IPS-18a (cell line): ENCODE measurements around the gene CLDN9.

Experiments used
- H3K27ac ChIP-seq: one replicate; pipeline ENCODE4 v1.5.1; 2013; ENCODE audit warnings: low read length
- H3K27me3 ChIP-seq: one replicate; pipeline ENCODE4 v1.6.1; 2013; ENCODE audit warnings: mild to moderate bottlenecking, low read length; ENCODE audit not compliant: control insufficient read depth, insufficient read depth
- H3K36me3 ChIP-seq: one replicate; pipeline ENCODE4 v1.6.1; 2013; ENCODE audit warnings: low read depth, low read length; ENCODE audit not compliant: control insufficient read depth
- H3K4me1 ChIP-seq: one replicate; pipeline ENCODE4 v1.6.1; 2013; ENCODE audit warnings: low read depth, low read length; ENCODE audit not compliant: control insufficient read depth
- H3K4me3 ChIP-seq: one replicate; pipeline ENCODE4 v1.5.1; 2013; ENCODE audit warnings: low read length
- H3K9ac ChIP-seq: one replicate; pipeline ENCODE4 v1.6.1; 2013; ENCODE audit warnings: mild to moderate bottlenecking, low read length, moderate library complexity
- H3K9me3 ChIP-seq: one replicate; pipeline ENCODE4 v1.6.1; 2013; ENCODE audit warnings: low read depth, low read length; ENCODE audit not compliant: control insufficient read depth

Gene CLDN9

DNA sequence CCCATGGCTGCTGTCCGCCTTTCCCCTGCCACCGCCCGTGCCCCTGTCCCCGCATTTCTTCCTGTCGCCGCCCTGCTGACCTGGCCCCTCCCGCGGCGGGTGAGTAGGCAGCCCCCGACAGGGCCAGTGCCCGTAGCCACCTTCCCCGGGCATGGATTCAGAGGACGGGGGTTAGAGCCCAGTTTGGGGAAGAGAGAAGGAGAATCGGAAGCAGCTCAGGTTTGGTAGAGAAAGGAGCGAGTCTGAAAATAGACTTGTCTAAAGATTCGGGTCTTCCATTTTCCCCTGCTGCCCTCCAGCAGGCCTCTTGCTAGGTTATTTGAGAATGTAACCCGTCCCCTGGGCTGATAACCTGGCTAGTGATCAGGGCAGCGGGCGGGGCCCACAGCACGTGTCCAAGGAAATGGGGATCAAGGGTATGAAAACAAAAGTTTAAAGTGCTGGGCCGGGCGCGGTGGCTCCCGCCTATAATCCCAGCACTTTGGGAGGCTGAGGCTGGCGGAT, 7.9 kb upstream of the CLDN9 start:
- no peaks in the 10 kb centered on the region for H3K36me3 ChIP-seq
- peaks cover 37% of the 10 kb centered on the region for H3K4me1 ChIP-seq
- peak overlapping the region; percentile 35 for H3K9ac ChIP-seq
- H3K4me3 ChIP-seq = peak overlapping the region; percentile 64
- no peaks in the 10 kb centered on the region for H3K9me3 ChIP-seq
- no peak overlapping the region for H3K27ac ChIP-seq
- no peaks in the 10 kb centered on the region for H3K27me3 ChIP-seq

DNA sequence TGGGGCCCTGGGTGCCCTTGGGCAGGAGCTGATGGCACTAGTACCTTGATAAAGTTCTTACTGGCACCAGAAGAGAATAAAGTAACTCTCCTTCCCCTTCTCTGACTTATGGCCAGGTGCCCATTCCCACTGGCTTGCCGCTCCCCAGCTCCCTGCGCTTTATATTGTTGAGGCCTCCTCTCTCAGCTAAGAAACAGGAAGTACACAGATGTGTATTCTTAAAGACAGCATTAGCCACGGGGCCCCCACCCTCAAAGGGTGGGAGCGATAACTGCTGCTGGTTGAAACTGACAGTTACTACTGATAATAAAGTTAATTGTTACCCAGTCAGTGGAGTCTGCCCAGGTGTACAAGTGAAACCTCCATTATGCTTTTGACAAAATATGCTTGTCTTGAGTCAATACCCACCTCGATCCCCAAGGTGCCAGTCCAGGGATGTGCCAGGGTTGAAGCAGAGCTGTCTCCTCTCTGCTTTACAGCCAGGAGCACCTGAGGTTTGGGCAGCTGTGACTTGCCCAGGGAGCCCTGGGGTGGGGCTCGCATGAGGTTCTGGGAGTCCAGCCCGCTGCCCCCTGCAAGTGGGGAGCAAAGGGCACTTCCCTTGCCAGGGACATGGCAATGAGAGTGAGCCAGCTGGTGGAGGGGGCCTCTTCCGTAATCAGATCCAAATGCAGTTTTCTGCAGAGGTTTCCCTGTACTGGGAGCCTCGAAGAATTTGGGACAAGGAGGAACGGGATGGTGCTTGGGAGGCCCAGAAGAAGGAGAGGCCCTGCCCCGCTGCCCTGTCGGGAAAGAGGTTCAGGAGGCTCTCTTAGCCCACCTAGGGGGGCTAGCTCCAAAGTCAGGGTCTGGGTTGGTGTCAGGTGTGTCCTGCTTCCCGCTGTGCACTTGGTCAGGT, 5.4 kb upstream of the CLDN9 start:
- H3K4me1 ChIP-seq = peaks cover 43% of the 10 kb centered on the region
- H3K9me3 ChIP-seq = no peaks in the 10 kb centered on the region
- peak overlapping the region; percentile 86 for H3K9ac ChIP-seq
- peak overlapping the region; percentile 99 for H3K27ac ChIP-seq
- H3K36me3 ChIP-seq = no peaks in the 10 kb centered on the region
- peaks cover 5% of the 10 kb centered on the region for H3K27me3 ChIP-seq
- peak overlapping the region; percentile 61 for H3K4me3 ChIP-seq

DNA sequence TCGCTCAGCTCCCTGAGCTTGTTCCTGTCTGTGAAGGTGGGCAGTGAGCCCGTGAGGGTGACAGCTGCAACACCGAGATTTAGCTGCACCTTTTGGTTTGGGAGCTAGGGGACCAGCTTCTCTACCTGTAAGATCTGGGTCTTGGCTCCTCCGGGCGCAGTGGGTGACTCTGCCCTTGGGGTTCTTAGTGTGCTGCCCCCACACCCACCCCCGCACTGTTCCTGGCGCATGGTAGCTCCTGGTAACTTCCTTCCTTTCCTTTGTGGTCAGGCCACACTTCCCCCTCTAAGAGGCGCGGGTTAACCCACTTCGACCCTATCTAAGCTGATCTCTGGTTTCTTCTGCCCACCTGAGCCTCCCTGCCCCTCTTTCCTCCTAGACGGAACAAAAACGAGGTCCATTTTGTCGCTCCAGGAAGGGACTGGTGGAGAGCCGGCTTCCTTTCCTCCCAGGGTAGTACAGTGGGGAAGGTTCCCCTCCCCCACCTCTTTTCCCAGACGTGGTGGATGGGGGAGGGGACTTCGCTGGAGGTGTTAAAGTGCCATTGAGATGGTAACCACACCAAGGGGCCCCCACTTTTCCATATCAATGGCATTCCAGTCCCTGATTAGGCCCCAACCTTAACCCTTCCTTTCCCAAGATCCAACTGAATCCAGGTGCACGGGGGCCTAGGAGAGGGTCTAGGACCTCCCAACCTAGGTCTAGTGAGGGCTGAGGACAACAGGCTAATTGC, 4.6 kb upstream of the CLDN9 start:
- H3K4me3 ChIP-seq = peak overlapping the region; percentile 61
- peaks cover 47% of the 10 kb centered on the region for H3K4me1 ChIP-seq
- no peaks in the 10 kb centered on the region for H3K9me3 ChIP-seq
- H3K9ac ChIP-seq = peak overlapping the region; percentile 86
- H3K36me3 ChIP-seq = no peaks in the 10 kb centered on the region
- peaks cover 11% of the 10 kb centered on the region for H3K27me3 ChIP-seq
- H3K27ac ChIP-seq = peak overlapping the region; percentile 99

DNA sequence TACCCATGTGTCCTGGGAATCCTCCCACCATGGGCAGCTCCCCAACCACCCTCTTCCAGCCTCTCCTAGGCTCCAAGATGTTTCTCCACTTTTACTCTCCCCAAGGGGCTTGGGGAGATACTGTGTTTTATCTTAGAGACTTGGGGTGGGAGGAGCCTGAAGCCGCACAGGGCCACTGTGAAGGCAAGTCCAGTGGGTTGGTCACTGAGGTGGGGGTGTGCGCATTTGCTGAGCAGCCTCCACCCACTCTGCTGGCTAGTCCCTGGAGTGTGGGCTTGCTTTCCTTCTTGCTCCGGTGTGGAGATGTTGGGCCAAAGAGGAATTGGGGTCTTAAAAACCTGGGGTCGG, 4.1 kb upstream of the CLDN9 start:
- peak overlapping the region; percentile 47 for H3K9ac ChIP-seq
- H3K36me3 ChIP-seq = no peaks in the 10 kb centered on the region
- H3K27ac ChIP-seq = peak overlapping the region; percentile 99
- H3K4me1 ChIP-seq = peaks cover 48% of the 10 kb centered on the region
- H3K4me3 ChIP-seq = peak overlapping the region; percentile 42
- no peaks in the 10 kb centered on the region for H3K9me3 ChIP-seq
- peaks cover 11% of the 10 kb centered on the region for H3K27me3 ChIP-seq

DNA sequence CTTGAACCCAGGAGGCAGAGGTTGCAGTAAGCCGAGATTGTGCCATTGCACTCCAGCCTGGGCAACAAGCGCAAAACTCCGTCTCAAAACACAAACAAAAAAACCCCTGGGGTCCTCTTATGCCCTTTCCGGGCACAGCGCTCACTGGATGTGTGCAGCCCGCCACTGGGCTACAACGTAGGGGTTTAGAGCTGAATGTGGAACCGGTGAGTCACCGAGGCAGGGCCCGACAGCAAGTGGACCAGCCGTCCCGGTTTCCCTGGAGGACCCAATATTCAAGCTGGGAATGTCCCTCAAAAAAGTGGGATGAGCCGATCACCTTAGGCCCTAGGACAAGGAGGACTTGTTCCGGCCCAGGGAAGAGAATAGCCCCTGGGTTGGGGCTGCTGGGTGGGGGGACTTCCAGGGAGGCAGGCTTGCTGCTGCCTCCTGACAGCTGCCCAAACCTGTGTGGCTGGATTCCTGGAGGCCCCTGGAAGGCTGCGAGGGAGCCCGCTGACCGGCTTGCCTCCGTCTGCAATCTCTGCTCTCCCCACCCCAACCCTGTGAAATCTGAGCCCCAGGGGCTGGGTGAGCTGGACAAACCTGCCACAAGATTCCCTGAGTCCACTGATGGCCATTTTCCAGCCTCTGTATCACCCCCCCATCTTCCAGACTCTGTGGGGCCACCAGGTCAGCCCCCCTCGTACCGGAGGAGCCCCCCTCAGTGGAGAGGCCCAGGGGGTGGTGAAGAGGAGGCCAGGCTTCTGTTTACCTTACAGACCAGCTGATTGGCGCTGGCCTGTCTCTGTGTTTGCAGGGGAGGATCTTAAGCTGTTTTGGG, 2.9 kb upstream of the CLDN9 start:
- Histone ChIP-seq H3K4me1 (peaks cover 56% of the 10 kb centered on the region), H3K4me3 (peak overlapping the region; percentile 42), H3K27ac (peak overlapping the region; percentile 99), H3K36me3 (peaks cover 4% of the 10 kb centered on the region), H3K9me3 (no peaks in the 10 kb centered on the region), H3K9ac (peak overlapping the region; percentile 47), H3K27me3 (peaks cover 11% of the 10 kb centered on the region)

DNA sequence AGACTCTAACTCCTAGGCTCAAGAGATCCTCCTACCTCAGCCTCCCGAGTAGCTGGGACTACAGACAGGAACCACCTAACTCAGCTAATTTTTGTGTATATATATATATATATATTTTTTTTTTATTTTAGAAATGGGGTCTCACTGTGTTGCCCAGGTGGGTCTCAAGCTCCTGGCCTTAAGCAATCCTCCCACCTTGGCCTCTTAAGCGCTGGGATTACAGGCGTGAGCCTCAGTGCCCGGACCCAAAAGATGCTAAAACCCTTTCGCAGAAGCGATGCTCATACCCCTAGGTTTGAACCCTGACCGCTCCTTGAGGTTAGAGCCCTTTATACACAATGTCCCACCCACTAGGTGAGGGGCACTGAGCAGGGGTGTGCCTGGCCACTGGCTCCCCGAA, 2.2 kb upstream of the CLDN9 start:
- peaks cover 61% of the 10 kb centered on the region for H3K4me1 ChIP-seq

GRCh38 chr16:3012246-3012645, 477 bp upstream of the CLDN9 start:
- Histone ChIP-seq H3K9ac (peak overlapping the region; percentile 28), H3K4me1 (peaks cover 52% of the 10 kb centered on the region), H3K4me3 (peak overlapping the region; percentile 51), H3K27ac (no peak overlapping the region), H3K9me3 (no peaks in the 10 kb centered on the region), H3K27me3 (peaks cover 11% of the 10 kb centered on the region), H3K36me3 (peaks cover 19% of the 10 kb centered on the region)

More for the DNA sequence above, 2.2 kb upstream of the CLDN9 start:
- peak overlapping the region; percentile 42 for H3K4me3 ChIP-seq
- peak overlapping the region; percentile 47 for H3K27ac ChIP-seq
- no peak overlapping the region for H3K9ac ChIP-seq
- no peaks in the 10 kb centered on the region for H3K9me3 ChIP-seq
- peaks cover 11% of the 10 kb centered on the region for H3K27me3 ChIP-seq
- peaks cover 11% of the 10 kb centered on the region for H3K36me3 ChIP-seq

DNA sequence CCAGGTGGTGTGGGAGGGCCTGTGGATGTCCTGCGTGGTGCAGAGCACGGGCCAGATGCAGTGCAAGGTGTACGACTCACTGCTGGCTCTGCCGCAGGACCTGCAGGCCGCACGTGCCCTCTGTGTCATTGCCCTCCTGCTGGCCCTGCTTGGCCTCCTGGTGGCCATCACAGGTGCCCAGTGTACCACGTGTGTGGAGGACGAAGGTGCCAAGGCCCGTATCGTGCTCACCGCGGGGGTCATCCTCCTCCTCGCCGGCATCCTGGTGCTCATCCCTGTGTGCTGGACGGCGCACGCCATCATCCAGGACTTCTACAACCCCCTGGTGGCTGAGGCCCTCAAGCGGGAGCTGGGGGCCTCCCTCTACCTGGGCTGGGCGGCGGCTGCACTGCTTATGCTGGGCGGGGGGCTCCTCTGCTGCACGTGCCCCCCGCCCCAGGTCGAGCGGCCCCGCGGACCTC, 798 bp downstream of the CLDN9 start:
- Histone ChIP-seq H3K27me3 (peaks cover 14% of the 10 kb centered on the region), H3K9ac (no peak overlapping the region), H3K27ac (no peak overlapping the region), H3K4me3 (peak overlapping the region; percentile 51), H3K4me1 (peaks cover 45% of the 10 kb centered on the region), H3K9me3 (no peaks in the 10 kb centered on the region), H3K36me3 (peaks cover 19% of the 10 kb centered on the region)

DNA sequence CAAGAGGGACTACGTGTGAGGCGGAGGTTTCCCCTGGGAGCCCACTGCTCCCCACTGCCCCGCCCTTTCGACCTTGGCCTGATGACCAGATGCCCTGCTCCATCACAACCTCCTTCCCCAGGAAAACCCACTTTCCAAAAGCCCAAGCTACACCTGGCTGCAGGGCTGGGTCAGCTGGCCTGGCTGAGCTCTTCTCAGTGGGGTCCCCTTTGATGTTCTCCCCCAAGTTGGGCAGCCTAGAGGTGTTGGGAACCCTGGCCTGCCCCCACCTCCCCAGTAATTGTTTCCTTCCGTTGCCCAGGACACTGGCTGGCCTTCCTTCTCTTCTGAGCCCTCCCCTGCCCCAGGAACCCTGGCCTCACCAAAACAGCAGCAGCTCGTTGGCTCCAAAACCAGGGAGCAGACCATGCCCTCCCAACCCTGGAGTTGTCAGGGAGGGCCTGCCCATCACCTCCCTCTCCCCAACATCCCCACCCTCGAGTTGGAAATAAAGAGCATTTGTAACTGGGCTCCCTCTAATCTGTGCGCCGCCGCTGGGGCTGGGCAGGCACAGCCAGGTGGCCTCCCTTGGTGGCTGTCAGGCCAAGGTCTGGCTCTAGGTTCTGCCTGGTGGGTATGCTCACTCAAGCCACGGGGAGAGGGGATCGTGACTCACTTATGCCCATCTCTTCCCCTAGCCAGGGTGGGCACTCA, 1.4 kb downstream of the CLDN9 start:
- Histone ChIP-seq H3K27ac (no peak overlapping the region), H3K4me1 (peaks cover 39% of the 10 kb centered on the region), H3K27me3 (peaks cover 15% of the 10 kb centered on the region), H3K9me3 (no peaks in the 10 kb centered on the region), H3K36me3 (peaks cover 19% of the 10 kb centered on the region), H3K9ac (no peak overlapping the region), H3K4me3 (peak overlapping the region; percentile 6)

DNA sequence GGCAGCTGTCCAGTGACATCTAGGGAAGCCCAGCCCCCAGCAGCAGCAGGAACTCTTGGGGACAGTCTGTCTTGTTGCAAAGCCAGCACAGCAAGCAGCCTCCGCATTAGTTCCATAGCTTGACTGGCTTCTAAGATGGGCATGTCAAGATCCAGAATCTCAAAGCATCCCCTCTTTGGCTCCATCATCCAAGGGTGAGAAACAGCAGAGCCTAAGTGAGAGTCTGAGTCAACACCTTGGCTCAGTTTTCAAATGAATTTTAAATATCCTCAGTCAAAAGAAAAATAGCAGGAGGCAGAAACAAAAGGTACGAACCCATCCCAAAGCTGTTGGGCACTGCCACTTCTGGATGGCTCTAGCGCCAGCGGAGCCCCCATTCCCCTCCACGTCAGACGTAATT, 2.2 kb downstream of the CLDN9 start:
- Histone ChIP-seq H3K36me3 (peaks cover 19% of the 10 kb centered on the region), H3K9me3 (no peaks in the 10 kb centered on the region), H3K4me1 (peaks cover 34% of the 10 kb centered on the region), H3K27ac (no peak overlapping the region), H3K4me3 (peak overlapping the region; percentile 6), H3K27me3 (peaks cover 15% of the 10 kb centered on the region), H3K9ac (no peak overlapping the region)
